ENCODE measurements around the gene TMED5.
"Not testable (repeated sequence)": the region's sequence is repeated elsewhere in the genome, so short reads cannot be mapped to it uniquely, and the experiment has no call there.

Gene TMED5

DNA sequence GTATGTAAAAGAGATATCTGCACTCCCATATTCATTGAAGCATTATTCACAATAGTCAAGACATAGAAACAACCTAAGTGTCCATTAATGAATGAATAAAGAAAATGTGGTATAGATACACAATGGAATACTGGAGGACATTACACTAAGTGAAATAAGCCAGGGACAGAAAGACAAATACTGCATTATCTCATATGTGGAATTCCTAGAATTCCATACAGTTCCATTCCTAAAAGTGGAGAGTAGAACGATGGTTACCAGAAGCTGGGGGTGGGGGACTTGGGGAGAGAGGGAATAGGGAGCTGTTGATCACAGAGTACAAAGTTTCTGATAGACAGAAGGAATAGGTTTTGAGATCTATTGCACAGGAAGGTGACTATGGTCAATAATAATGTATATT, 7.4 kb downstream of the TMED5 start:
- DNase-seq (ENCODE audit: low read depth, low spot score): no peak

DNA sequence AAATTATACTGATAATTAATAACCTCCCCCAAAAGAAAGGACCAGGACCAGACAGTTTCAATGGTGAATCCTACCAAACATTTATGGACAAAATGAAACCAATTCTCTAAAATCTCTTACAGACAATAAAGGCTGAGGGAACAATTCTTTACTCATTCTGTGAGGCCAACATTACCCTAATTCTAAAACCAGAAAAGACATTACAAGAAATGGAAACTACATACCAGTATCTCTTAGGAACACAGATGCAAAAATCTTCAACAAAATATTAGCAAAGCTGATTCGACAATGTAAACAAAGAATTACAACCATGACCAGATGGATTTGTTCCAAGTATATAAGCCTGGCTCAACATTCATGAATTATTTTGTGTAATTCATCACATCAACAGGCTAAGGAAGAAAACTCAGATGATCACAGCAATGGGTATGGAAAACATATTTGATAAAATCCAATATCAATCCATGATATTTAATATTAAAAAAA, 8.6 kb downstream of the TMED5 start:
- no peak for DNase-seq (ENCODE audit: low read depth, low spot score)

DNA sequence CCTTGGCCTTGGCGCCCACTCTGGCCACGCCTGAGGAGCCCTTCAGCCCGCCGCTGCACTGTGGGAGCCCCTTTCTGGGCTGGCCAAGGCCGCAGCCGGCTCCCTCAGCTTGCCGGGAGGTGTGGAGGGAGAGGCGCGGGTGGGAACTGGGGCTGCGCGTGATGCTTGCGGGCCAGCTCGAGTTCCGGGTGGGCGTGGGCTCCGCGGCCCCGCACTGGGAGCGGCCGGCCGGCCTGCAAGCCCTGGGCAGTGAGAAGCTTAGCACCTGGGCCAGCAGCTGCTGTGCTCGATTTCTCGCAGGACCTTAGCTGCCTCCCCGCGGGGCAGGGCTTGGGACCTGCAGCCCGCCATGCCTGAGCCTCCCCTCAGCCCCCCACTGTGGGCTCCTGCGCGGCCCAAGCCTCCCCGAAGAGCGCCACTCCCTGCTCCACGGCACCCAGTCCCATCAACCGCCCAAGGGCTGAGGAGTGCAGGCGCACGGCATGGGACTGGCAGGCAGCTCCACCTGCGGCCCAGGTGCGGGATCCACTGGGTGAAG, 10.0 kb downstream of the TMED5 start:
- DNase-seq (ENCODE audit: low read depth, low spot score): not testable (repeated sequence)

DNA sequence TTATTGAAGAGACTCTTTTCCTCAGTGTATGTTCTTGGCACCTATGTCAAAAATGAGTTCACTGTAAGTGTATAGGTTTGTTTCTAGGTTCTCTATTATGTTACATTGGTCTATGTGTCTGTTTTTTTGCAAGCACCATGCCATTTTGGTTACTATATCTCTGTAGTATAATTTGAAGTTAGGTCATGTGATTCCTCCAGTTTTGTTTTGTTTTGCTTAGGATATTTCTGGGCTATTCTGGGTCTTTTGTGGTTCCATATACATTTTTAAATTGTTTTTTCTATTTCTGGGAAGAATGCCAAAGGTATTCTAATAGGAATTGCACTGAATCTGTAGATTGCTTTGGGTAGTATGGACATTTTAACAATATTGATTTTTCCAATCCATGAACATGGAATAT, 13.2 kb downstream of the TMED5 start:
- DNase-seq (ENCODE audit: low read depth, low spot score): no peak

GRCh38 chr1:93165895-93166294, 14.3 kb downstream of the TMED5 start:
- DNase-seq (ENCODE audit: low read depth, low spot score): not testable (repeated sequence)

- no peak for DNase-seq (ENCODE audit: low read depth, low spot score)
Observed at GRCh38 chr1:93164816-93165215, 15.4 kb downstream of the TMED5 start.

GRCh38 chr1:93163314-93163713, 16.9 kb downstream of the TMED5 start:
- DNase-seq (ENCODE audit: low read depth, low spot score): not testable (repeated sequence)

DNA sequence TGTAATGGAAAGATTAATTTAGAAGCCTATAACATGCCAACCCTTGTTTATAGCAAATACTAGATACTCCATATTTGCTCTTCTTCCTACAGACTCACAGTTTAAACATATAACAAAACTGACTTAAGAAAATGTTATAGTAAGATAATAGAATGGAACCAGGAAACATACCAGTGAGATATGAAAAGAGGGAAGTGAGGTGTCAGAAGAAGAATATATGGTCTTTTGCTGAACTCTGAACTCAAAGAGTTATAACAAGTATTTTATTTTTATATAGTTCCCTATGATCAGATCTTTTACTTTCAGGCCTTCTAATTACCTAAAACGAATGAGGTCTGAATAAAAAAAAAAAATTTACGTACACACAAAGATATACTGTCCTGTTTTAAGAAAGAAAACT, 20.9 kb downstream of the TMED5 start:
- DNase-seq (ENCODE audit: low read depth, low spot score): no peak

DNA sequence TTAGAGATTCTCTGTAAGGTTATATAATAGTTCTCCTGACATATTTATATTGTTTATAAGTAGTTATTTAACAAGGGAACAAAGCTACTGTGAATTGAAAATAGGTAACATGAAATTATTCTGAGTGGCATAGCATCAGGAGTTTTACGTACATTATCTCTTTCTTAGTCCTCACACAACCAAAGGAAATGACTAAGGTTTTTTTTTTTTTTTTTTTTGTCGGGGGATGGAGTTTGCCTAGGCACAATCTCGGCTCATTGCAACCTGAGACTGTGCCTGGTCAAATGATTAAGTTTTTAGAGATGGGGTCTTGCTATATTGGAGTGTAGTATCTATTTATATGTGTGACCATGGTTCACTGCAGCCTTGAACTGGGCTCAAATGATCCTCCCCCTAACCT, 24.9 kb downstream of the TMED5 start:
- no peak for DNase-seq (ENCODE audit: low read depth, low spot score)

DNA sequence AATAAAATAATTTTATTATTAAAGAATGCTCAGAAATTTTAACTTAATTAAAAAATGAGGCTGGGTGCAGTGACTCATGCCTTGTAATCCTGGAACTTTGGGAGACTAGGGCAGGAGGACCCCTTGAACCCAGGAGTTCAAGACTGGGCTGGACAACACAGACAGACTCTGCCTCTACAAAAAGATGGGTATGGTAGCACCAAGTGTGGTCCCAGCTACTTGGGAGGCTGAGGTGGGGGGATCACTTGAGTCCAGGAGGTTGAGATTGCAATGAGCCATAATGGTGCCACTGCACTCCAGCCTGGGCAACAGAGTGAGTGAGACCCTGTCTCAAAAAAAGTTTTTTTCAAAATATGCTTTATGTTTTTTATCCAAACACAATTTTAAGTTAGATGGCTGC, 25.3 kb downstream of the TMED5 start:
- DNase-seq (ENCODE audit: low read depth, low spot score): no peak

- no peak for DNase-seq (ENCODE audit: low read depth, low spot score)
Observed at GRCh38 chr1:93152835-93153234, 27.4 kb downstream of the TMED5 start.

- no peak for DNase-seq (ENCODE audit: low read depth, low spot score)
Observed at GRCh38 chr1:93151474-93151873, 28.7 kb downstream of the TMED5 start.

DNA sequence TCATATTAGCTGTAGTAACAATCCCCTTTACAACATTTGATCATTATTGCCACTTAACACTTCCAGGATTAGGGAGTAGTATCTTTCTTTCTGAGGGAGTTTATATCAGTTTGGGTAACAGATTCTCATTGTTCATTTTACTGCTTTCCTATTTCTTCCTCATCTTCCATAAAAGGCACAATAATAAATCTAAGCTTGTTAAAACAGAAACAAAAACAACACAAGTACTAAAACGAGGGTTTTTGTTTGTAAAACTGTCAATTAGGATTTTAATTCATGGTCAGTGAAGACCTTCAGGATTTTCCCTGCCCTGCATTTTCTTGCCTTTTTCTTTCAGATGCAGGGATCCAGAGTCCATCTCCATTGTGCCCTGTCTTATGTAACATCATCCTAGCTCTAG, 29.5 kb downstream of the TMED5 start:
- DNase-seq (ENCODE audit: low read depth, low spot score): no peak

DNA sequence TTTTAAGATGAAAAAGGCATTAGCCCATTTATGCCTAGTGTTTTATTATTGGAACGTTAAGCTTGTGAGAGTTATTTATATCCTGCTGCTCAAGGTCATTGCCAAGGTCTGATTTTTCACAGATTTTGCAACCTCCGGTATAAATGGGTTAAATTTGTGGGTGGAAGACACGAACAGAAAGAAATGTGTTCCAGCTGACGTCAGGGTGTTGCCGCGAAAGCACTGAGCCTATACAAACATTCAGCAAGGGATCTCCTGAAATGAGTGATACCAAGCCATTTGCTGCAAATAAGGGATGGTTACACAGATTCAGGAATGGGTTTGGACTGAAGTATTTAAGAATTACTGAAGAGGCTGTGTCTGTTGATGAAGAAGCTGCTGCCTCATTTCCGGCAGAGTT, 32.2 kb downstream of the TMED5 start:
- DNase-seq (ENCODE audit: low read depth, low spot score): no peak

GRCh38 chr1:93143769-93144168, 36.4 kb downstream of the TMED5 start:
- no peak for DNase-seq (ENCODE audit: low read depth, low spot score)

DNA sequence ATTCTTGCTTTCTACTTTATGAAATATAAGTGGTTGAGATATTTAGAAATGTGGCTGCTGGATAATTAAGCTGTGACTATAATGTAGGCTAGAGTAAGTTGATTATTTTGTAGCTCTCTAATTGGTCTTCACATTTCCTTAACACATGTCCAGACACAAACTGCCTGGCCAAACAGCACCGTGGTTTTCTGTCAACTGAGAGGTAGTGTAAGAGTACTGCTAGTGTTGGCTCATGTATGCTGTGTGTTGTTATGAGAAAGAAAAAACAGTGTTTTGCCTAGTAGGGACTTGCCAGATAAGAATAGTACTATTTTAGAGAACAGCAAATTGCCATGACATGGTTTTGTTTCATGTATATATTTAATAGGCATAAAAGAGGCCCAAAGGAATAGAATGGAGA, 37.1 kb downstream of the TMED5 start:
- no peak for DNase-seq (ENCODE audit: low read depth, low spot score)

DNA sequence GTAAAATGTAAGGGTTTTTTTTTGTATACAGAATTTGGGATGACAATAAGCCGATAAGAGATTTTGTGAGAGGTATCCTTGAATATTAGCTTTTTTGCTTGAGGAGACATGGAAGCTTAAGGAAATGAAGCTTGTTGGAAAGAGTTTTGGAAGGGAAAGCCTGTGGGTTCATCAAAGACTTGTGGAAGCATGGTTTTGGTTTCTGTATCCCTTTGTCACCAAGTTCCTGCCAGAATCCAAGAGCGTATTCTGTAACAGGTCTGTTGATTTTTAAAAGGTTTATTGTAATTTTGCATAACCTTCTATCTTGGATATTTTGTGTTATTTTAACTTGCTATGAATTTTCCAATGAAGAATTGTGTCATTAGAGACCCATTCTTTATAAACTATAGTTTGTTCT, 38.1 kb downstream of the TMED5 start:
- DNase-seq (ENCODE audit: low read depth, low spot score): no peak

DNA sequence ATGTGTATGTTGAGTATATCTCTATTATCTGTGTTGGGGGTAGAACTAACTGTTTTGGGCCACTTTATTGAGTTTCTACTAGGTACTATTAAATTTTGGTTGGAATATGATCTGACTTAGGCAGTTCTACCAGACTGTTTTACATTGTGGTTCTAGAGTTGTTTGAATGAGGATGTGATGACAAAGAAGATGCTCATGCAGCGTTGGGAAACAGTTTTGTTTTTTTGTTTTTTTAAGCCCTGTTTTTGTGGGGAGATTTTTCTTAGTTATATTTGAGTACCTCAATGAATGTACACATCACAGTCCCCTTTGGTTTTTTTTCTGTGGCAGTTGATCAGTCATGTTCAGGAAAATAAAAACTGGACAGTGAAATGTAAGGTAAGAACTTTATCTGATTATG, 40.1 kb downstream of the TMED5 start:
- no peak for DNase-seq (ENCODE audit: low read depth, low spot score)

DNA sequence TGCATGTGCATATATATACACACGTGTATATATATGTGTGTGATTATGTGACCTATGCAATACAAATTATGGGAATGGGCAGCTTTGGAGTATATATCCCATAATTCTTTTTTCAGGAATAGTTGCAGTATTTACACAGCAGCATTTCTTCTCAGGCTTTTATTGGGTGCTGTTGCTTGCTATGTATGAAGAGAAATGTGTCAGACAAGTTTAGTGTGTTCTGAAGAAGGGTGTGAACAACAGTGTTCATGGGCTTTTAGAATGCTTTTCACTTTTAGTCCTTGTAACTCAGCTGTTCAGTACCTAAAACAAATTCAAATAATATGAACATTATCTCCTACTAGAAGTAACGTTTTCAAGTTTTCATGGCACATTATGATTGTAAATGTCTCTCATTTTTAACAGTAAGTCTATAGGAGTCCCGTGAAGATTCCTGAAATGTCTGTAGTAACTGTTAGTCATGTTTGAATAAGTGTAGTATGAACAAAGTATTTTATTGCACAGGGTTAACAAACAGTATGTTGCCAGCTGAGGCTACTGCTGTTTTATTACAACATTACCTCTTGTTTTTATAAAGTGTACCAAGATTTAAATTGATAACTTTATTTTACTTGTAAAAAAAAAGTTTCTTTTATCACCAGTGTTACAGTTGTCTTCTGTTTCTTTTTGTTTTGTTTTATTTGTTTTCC, 42.5 kb downstream of the TMED5 start:
- DNase-seq (ENCODE audit: low read depth, low spot score): no peak

- no peak for DNase-seq (ENCODE audit: low read depth, low spot score)
Observed at GRCh38 chr1:93136445-93136844, 43.8 kb downstream of the TMED5 start.

- no peak for DNase-seq (ENCODE audit: low read depth, low spot score)
Observed at GRCh38 chr1:93132638-93133037, 47.6 kb downstream of the TMED5 start.

DNA sequence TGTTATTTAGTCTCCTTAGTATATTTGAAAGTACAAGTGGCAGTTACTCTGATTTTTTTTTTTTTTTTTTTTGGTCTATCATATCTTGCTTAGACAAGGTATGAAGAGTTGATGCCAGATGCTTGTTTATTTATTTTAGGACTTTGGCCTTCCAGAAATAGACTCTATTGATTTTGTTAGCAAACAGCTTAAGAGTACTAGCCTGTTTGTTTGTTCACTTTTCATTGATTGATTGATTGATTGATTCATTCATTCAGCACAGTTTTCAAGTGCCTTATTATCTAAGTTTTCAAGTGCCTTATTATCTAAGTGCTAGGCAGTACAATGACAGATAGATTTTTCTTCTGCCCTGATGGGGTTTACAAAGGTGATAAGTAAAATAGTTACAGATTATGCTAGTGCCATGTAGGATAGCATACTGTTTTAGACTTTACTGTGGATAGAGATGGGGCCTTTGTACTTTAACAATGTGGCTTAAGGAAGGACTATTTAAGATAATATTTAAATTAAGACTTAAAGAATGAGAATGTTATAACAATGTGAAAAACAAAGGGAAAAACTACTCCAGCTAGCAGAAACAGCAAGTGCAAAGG, 50.6 kb downstream of the TMED5 start:
- no peak for DNase-seq (ENCODE audit: low read depth, low spot score)
